Keratinocyte (primary cell): ENCODE measurements around the gene HSPA1B. TPM values are rescaled to one million over a fixed set of nuclear protein-coding genes. Genes with fewer than 3 reads are reported as not detected.
A peak's percentile ranks its signal among the peaks of the same experiment; 100 is the strongest.

Experiments
- DNase-seq: peaks from one replicate; pipeline ENCODE4 v3.0.0-alpha.2; 2011; ENCODE audit warnings: low read depth, missing footprints, low spot score
- FAIRE-seq: peaks from 2 replicates; lab custom pipeline; 2011; peaks lifted over from hg19 to GRCh38; lab: Jason Lieb, UNC
- H2AFZ ChIP-seq: 2 replicates; pipeline ENCODE4 v1.6.0; 2012; ENCODE audit warnings: low read length, control low read depth, inconsistent platforms; ENCODE audit not compliant: control insufficient read depth
- H3K27ac ChIP-seq: 2 replicates; pipeline ENCODE4 v1.5.1; 2011; ENCODE audit warnings: low read length; ENCODE audit not compliant: control insufficient read depth, insufficient read depth
- H3K27me3 ChIP-seq: 3 replicates; pipeline ENCODE4 v1.6.0; 2011; ENCODE audit warnings: low read length; ENCODE audit not compliant: control insufficient read depth, insufficient read depth; ENCODE audit errors: extremely low read depth
- H3K36me3 ChIP-seq, 2 experiments: 2 replicates in 1 of 2; 3 replicates in 1 of 2; pipeline ENCODE4 v1.5.1; 2011; ENCODE audit warnings: low read length in 2 of 2, mild to moderate bottlenecking in 1 of 2; ENCODE audit not compliant: control insufficient read depth in 2 of 2, insufficient read depth in 2 of 2; ENCODE audit errors: extremely low read depth in 1 of 2
- H3K4me1 ChIP-seq: 3 replicates; pipeline ENCODE4 v1.5.1; 2011; ENCODE audit warnings: low read length; ENCODE audit not compliant: control insufficient read depth, insufficient read depth; ENCODE audit errors: extremely low read depth
- H3K4me2 ChIP-seq: 3 replicates; pipeline ENCODE4 v1.6.0; 2011; ENCODE audit warnings: low read depth, low read length; ENCODE audit not compliant: control insufficient read depth, insufficient read depth; ENCODE audit errors: extremely low read depth
- H3K4me3 ChIP-seq, 3 experiments: fragments of 200-600 bp in 1 of 3; sonication (generic) in 1 of 3; 2 replicates in 2 of 3; 3 replicates in 1 of 3; pipeline ENCODE4 v1.5.1; 2011 to 2016; ENCODE audit warnings: low read length in 3 of 3, mild to moderate bottlenecking in 3 of 3, control low read depth in 2 of 3, inconsistent platforms in 1 of 3, low read depth in 1 of 3, mixed read lengths in 1 of 3, mixed run types in 1 of 3, moderate library complexity in 1 of 3; ENCODE audit not compliant: control insufficient read depth in 2 of 3, insufficient read depth in 2 of 3; ENCODE audit errors: extremely low read depth in 1 of 3
- H3K79me2 ChIP-seq: 2 replicates; pipeline ENCODE4 v1.6.0; 2012; ENCODE audit warnings: low read length; ENCODE audit not compliant: control insufficient read depth, insufficient read depth
- H3K9ac ChIP-seq: 3 replicates; pipeline ENCODE4 v1.6.0; 2011; ENCODE audit warnings: low read length; ENCODE audit not compliant: control insufficient read depth, insufficient read depth; ENCODE audit errors: extremely low read depth
- H3K9me1 ChIP-seq: 3 replicates; pipeline ENCODE4 v1.6.0; 2011; ENCODE audit warnings: low read length; ENCODE audit not compliant: control insufficient read depth, insufficient read depth; ENCODE audit errors: extremely low read depth
- H3K9me3 ChIP-seq: 2 replicates; pipeline ENCODE4 v1.5.1; 2012; ENCODE audit warnings: low read depth, low read length; ENCODE audit not compliant: control insufficient read depth
- H4K20me1 ChIP-seq: 3 replicates; pipeline ENCODE4 v1.6.0; 2011; ENCODE audit warnings: low read length; ENCODE audit not compliant: control insufficient read depth, insufficient read depth; ENCODE audit errors: extremely low read depth
- EZH2 ChIP-seq: IDR thresholded peaks from one replicate; pipeline ENCODE4 v1.6.1; 2012; ENCODE audit warnings: inconsistent platforms, mild to moderate bottlenecking, low read length, moderate library complexity
- dilution Hi-C: fragments of 300-500 bp; cut with MboI; formaldehyde crosslinking; loops from one replicate; pipeline ENCODE4 v1.7.0; 2020; ENCODE audit warnings: low sequenced_read_pairs; ENCODE audit not compliant: extremely low pct_ligation_motif_present
- polyA plus RNA-seq, 5 experiments: library from polyadenylated mRNA; depleted of rRNA in 3 of 5; stranded (reverse) in 3 of 5; stranded (forward) in 1 of 5; unstranded in 1 of 5; fragments of >200 nt; gene quantifications; 1 replicate in 1 of 5; 2 replicates in 3 of 5; 3 replicates in 1 of 5; pipeline versions ENCODE4 v1.2.1 to v1.2.3, GENCODE V29; 2011 to 2012; ENCODE audit warnings: missing spikeins in 2 of 5, low read depth in 1 of 5, low replicate concordance in 1 of 5
- TF ChIP-seq, protein P1 (sequence below), 3 experiments: IDR thresholded peaks in 1 of 3; conservative IDR thresholded peaks in 1 of 3; optimal IDR thresholded peaks in 1 of 3; 2 replicates in 2 of 3; 3 replicates in 1 of 3; pipeline versions ENCODE3 to v1.5.1; 2011; ENCODE audit warnings: low read length in 3 of 3, mild to moderate bottlenecking in 3 of 3, moderate library complexity in 2 of 3, control low read depth in 1 of 3, inconsistent platforms in 1 of 3; ENCODE audit not compliant: insufficient read depth in 2 of 3; ENCODE audit errors: extremely low read depth in 1 of 3

Gene HSPA1B
- polyA plus RNA-seq, 1 donor (not counting 4 experiments of a cell fraction or from before 2014, with no cell fraction given): 48.1 TPM

DNA sequence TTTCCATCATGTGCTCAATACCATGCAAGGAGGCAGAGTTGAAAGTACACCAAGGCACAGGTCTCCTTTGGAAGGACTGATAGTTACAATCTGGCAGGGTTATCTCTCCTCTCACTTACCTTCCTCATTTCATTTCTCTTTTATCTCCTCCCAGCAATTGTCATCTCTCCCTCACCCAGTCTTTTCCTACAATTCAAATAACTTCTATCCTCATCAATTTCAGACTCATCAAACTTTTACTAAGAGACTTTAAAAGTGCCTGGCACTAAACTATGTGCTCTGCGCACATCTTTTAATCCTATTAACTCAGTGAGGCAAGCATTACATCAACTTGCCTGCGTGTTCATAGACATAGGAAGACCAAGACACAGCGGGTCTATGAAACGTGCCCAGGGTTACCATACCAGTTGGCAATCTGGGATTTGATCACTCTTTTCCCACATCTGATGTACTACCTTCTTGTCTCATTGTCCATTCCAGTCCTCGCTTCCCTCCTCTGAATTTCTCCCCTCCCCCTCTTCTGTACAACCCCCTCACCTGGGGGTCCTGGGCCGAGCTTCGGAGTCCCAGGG lies 33.2 kb upstream of the HSPA1B start:
- FAIRE-seq: no peak
- H3K4me2 ChIP-seq: peak overlapping the region; percentile 72
- peak overlapping the region; percentile 98 for H3K9ac ChIP-seq
- H3K9me3 ChIP-seq: no peaks in the 10 kb centered on the region
- dilution Hi-C loops: no loop called here
- TF ChIP-seq EZH2: no peak
- TF ChIP-seq, protein P1, sequence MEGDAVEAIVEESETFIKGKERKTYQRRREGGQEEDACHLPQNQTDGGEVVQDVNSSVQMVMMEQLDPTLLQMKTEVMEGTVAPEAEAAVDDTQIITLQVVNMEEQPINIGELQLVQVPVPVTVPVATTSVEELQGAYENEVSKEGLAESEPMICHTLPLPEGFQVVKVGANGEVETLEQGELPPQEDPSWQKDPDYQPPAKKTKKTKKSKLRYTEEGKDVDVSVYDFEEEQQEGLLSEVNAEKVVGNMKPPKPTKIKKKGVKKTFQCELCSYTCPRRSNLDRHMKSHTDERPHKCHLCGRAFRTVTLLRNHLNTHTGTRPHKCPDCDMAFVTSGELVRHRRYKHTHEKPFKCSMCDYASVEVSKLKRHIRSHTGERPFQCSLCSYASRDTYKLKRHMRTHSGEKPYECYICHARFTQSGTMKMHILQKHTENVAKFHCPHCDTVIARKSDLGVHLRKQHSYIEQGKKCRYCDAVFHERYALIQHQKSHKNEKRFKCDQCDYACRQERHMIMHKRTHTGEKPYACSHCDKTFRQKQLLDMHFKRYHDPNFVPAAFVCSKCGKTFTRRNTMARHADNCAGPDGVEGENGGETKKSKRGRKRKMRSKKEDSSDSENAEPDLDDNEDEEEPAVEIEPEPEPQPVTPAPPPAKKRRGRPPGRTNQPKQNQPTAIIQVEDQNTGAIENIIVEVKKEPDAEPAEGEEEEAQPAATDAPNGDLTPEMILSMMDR (optimal IDR thresholded peaks at IDR 0.05 in 1 of 3, IDR thresholded peaks at IDR 0.05 in 1 of 3, conservative IDR thresholded peaks at IDR 0.05 in 1 of 3; ENCODE audit: extremely low read depth in 1 of 3, insufficient read depth in 2 of 3, low read length in 3 of 3): no peak
- peak overlapping the region; percentile 91 for H3K27ac ChIP-seq
- H3K36me3 ChIP-seq: peaks cover 9 to 26% of the 10 kb centered on the region in 2 experiments
- H3K4me3 ChIP-seq: peak overlapping the region; percentile 78 to 90 (median 80)
- H3K27me3 ChIP-seq: no peaks in the 10 kb centered on the region
- peaks cover 32% of the 10 kb centered on the region for H3K4me1 ChIP-seq
- no peak overlapping the region for H2AFZ ChIP-seq
- H3K79me2 ChIP-seq: peaks cover 35% of the 10 kb centered on the region
- H3K9me1 ChIP-seq: no peaks in the 10 kb centered on the region
- H4K20me1 ChIP-seq: no peaks in the 10 kb centered on the region
- DNase-seq: no peak

DNA sequence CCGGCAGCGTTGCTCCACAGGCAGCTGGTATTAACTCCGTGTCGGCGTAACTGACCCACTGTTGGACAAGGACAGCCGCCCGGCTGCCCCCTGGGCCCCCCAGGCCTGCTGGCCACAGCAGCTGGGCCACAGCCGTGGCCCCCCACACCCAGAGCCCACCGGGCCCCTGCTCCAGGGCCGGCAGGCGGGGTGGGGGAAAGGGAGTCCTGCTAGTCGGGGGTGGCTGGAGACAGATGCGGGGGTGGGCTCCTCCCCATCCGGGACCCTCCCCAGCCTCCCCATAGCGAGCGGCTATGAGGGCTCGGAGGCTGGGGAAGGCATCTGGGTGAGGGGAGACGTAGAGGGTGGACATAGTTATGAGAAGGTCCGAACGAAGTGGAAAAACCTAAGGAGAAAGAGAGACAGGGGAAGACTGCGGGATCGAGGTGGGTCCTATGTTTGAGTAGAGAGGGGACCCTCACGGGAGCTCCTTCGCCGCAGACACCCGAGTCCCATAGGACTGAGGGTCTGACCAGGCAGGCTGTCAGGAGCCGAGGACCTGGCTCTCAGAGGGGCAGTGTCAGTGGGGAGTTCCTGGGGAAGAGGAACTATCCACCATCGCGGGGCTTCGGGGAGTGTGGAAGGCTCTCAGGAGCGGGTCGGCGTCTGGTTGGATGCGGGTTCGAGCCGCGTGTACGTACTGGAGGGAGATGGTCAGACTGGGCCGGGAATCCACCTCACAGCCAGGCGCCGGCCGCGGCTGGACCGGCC lies 32.5 kb upstream of the HSPA1B start:
- Histone ChIP-seq H2AFZ (peak overlapping the region; percentile 58), H3K9ac (peak overlapping the region; percentile 98), H3K9me1 (no peaks in the 10 kb centered on the region), H3K9me3 (no peaks in the 10 kb centered on the region), H3K27ac (peak overlapping the region; percentile 91), H3K4me1 (peaks cover 32% of the 10 kb centered on the region), H3K27me3 (no peaks in the 10 kb centered on the region), H3K36me3 (peaks cover 8 to 23% of the 10 kb centered on the region in 2 experiments), H3K4me2 (peak overlapping the region; percentile 72), H3K79me2 (peaks cover 33% of the 10 kb centered on the region), H3K4me3 (peak overlapping the region; percentile 78 to 90 (median 80)), H4K20me1 (no peaks in the 10 kb centered on the region)
- DNase-seq (no peak), FAIRE-seq (no peak)
- TF ChIP-seq, protein P1 (optimal IDR thresholded peaks at IDR 0.05 in 1 of 3, IDR thresholded peaks at IDR 0.05 in 1 of 3, conservative IDR thresholded peaks at IDR 0.05 in 1 of 3; ENCODE audit: extremely low read depth in 1 of 3, insufficient read depth in 2 of 3, low read length in 3 of 3): no peak
- TF ChIP-seq EZH2: no peak
- dilution Hi-C loops: no loop called here
